Activated CD4-positive, alpha-beta T cell treated with anti-CD3 and anti-CD28 coated beads, Interleukin-2, amount 50 U/mL, for 16 hours (primary cell): Measurements from ENCODE around the gene SUGCT.
"Not testable (repeated sequence)": the region's sequence is repeated elsewhere in the genome, so short reads cannot be mapped to it uniquely, and the experiment has no call there.

ENCODE experiments used
- DNase-seq: peaks from one replicate; pipeline ENCODE4 v3.0.0-alpha.2; 2020

SUGCT gene

DNA sequence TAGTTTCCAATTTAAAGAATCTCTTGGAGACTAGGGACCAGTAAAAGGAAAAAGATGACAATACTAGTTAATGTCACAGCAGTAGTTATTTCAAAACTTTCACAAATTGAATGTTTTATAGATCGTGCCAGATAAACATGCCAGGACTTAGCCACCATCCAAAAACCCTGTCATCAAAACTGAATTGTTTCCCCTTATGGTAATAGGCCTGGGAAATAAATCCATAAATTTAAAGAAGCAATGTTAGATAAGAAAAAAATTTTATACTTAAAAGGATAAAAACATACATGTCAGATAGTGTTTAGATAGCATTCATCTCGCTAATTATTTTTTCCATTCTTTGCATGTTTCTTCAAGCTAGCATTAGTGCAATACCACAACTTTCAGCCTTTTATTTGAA, 71.2 kb downstream of the SUGCT start:
- DNase-seq = peak; percentile 8

DNA sequence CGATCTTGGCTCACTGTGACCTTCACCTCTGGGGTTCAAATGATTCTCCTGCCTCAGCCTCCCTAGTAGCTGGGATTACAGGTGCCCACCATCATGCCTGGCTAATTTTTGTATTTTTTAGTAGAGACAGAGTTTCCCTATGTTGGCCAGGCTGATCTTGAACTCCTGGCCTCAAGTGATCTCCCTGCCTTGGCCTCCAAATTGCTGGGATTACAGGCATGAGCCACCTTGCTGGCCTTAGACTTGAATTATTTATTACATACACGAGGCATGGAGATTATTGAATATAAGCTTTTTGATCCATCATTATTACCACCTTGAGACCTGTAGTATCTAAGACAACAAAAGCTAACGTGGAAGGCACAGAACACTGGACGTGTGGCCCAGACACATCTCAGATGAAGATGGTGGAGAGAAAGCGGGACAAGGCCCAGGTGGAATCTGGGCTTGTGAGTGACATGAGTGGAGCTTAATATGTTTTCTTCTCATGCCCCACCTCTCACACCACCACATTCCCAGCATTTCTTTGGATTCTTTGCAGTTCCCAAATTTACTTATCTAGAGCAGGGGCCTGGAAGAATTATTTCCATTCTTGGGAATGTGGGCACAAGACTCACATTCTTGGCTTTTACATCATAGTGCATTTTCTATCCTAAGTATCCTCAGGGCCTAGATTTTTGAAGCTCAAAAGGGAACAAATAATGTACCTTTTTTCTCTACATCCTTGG, 76.6 kb downstream of the SUGCT start:
- no peak for DNase-seq

DNA sequence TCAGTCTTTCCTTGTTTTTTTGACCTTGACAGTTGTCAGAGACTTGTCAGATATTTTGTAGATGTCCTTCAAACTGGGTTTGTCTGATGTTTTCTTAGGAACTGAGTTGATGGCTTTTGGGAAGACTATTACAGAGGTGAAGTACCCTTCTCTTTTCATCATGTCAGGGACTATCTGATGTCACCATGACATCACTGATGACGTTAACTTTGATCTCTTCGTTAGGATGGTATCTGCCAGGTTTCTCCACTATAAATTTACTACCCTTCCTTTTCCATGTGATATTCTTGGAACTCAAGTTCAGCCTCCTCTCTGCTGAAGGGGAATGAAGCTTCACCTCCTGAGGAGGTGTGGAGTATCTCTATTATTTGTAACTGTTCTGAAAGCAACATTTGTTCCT, 78.5 kb downstream of the SUGCT start:
- DNase-seq = no peak

DNA sequence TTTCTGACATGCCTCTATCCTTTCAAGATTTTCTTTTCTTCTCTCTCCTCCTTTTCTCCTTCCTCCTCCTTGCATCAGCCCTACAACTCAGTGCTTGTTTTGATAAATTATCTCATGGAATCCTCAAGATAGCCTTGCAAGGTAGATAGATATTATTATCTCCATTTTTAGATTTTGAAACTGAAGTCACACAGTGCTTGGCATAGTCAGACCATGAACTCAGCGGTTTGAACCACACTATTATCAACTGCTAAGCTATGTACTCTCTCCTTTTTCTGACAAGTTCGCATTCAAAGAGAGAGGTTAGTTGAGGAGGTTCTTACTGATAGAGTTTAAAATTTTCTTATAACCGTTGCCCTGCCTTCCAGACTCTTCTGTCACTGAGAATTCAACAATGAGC, 79.1 kb downstream of the SUGCT start:
- DNase-seq = no peak

DNA sequence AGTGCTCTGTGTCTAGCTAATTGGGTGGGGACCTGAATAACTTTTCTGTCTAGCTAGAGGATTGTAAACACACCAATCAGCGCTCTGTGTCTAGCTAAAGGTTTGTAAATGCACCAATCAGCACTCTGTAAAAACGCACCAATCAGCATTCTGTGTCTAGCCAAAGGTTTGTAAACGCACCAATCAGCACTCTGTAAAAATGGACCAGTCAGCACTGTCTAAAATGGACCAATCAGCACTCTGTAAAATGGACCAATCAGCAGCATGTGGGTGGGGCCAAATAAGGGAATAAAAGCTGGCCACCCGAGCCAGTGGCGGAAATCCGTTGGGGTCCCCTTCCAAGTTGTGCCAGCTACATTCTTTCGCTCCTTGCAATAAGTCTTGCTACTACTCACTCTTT, 83.8 kb downstream of the SUGCT start:
- not testable (repeated sequence) for DNase-seq

DNA sequence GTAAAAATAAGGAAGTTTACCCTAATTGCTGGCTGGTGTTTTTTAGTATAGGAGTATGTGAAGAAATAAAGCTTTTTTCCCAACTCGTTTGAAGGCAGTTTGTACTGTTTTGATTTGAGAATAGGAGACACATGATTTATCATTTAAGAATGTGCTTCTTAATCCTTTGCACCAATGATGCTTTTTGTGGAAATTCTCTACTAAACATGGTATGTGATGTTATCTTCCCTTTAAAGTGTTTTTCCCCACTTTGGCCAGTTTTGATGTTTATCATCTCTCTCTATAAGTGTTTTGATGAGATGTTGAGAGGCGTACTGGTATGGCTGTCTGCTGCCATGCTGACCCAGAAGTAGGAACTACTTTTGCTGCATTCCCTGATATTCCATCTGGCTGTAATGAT, 85.1 kb downstream of the SUGCT start:
- no peak for DNase-seq

DNA sequence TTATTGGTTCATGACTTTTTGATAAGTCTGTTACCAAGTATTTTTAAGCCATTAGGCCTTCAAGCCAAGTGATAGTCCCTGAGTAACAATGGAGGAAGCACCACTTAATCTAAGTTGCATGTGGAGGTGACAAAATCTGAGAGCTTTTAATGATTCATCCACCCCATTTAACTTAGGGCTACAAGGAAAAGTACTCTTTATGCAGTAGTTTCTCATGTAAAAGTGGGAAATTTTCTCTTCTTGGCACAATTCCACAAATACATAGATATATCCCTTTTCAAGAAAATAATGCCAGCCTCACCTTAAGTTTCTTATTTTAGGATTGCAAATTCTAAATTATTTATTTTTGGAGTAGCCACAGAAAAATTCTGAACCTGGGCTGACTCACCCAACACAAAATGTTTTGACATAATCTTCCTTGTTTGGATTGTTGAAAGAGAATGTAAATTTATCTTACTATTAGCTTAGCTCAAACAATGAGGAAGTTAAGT, 85.7 kb downstream of the SUGCT start:
- DNase-seq = no peak

DNA sequence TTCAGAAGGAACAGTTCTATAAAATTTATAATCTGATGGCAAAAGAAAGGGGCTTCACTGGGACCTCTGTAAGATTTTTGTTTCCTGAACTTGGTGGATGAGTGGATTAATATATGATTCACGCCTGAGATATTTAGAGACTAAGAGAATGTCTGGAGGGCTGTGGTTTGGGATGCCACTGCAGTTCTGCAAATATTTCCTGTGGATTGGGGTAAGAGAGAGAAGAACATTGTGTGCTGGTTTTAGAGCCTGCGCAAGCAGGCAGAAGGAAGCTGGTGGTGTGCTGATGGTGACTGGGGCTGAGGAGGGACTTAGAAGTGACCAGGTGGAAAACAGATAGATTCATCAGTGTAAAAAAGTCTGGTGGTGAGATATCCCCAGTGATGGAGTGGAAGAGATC, 87.0 kb downstream of the SUGCT start:
- DNase-seq = no peak

DNA sequence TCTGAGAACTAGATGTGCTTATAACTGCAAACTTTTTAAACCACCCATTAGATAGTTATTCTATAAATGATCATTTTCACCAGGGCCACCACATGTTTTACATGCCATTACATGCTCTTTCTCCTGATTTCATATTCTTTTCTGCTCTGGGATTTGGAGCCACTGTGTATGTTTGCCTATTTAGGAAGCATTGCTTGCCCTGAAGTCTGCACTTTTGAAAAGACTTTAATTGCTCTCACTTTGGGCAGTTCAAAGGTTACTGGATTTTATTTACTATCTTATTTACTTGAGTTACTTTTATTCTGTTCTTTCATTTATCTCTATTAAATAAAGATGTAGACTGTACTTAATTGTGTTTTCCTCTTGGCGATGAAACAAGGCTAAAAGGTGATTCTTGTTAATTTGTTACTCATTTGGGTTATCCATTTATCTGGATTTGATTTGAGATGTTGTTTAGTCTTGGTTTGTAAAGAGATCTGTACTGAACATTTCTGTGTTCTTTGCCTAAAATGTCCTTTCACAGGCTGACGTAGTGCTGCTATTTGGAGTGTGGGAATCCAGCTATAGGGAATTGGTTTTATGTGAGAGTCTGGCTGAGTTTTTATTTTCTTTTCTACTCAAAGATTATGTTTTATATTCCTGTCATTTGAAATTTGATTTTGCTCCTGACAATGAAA, 88.8 kb downstream of the SUGCT start:
- DNase-seq = no peak

DNA sequence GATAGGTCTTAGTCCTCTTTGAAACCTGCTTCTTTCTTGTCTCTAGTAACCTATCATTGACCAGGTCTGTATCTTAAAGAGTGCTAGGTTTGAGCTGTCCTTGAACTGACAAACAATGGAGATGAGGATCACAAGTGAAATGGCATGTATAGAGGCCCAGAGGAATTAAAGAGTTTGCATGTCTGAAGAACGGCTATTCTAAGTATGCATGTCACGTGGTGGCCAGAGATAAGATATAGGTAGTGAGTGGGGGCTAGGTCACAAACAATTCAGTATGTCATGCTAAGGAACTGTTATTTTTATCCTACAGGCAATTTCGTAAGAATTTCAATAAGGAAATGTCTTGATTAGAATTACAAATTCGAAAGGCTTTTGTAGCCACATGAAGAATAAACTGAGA, 95.3 kb downstream of the SUGCT start:
- DNase-seq = no peak

DNA sequence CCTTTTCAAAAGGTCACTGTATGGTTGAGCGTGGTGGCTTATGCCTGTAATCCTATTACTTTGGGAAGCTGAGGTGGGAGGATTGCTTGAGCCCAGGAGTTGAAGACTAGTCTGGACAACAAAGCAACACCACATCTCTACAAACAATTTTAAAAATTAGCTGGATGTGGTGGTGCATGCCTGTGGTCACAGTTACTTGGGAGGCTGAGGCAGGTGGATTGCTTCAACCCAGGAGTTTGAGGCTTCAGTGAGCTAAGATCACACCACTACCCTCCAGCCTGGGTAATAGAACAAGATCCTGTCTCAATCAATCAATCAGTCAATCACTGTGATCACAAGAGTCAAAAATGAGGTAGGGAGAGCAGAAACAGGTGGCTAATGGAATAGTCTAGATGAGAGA, 97.0 kb downstream of the SUGCT start:
- DNase-seq = no peak

DNA sequence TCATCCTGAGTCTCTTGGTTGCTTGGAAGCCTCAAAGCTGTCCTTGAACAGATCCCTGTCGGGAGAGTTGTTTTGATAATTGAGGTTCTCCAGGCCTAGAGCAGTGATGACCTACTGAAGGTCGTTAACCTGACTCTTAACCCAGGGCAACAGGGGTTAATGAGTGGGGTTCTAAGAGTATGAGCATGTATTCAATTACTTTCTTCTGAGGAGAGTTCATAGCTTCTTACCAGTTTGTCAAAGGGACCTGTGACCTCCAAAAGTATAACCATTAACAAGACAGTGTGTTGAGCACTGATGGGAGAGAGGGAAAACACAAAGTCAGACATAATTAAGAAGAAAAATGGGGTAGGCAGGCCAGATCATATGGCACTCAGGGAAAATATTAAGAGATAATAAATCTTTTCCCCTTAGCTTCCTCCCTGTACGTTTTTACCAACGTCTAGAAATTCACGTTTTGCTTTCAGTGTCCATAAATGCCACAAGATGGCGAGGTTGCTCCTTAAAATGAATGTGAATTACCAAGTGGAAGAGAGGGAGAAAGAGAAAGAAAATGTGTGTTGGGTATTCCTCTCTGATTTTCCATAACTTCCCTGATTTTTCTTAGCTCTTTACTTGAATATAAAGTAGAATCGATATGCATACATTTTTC, 97.6 kb downstream of the SUGCT start:
- peak; percentile 28 for DNase-seq

DNA sequence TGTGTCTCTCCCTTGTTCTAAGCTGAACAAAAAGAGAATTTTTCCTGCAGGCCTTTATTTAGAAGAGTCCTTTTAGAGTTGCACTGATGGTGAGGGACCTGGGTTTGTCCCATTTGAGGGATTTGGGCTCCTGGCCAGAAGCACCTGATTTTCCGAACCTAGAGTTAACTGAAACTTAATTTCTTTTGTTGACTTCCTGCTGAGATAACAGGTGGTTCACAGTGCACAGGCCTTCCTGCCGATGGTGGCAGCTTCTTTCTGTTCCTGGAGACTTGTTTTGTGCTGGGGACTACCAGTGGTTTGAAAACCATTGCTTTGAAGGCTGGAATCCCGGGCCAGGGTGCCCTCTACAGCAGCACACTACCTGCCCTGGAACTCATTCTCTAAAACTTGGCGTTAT, 99.2 kb downstream of the SUGCT start:
- no peak for DNase-seq

DNA sequence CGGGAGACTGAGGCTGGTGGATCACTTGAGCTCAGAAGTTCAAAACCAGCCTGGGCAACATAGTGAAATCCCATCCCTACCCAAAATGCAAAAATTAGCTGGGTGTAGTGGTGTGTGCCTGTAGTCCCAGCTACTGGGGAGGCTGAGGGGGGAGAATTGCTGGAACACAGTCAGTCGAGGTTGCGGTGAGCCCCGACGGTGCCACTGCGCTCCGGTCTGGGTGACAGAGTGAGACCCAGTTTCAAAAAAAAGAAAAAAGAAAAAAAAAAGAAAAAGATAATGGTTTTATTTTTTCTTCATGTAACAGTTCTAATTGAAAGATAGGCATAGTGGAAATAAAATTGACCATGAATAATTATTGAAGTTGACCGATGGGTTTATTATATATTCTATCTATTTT, 99.9 kb downstream of the SUGCT start:
- DNase-seq = no peak

DNA sequence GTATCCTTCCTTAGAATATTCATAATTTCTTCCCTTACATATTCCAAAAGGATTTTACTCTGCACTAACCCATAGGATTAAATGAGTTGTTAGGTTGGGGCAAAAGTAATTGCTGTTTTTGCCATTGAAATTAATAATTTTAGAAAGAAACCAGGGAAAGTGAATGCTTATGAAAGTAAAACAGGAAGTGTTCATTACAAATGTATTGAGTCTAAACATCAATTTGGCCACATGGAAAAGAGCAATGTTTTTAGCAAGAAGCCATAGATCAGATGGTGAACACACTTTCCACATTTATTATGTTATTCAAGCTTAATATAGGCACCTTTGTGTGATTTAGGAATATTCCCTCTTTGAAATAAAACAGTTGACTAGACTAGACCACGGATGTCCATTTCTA, 102.9 kb downstream of the SUGCT start:
- DNase-seq = no peak

DNA sequence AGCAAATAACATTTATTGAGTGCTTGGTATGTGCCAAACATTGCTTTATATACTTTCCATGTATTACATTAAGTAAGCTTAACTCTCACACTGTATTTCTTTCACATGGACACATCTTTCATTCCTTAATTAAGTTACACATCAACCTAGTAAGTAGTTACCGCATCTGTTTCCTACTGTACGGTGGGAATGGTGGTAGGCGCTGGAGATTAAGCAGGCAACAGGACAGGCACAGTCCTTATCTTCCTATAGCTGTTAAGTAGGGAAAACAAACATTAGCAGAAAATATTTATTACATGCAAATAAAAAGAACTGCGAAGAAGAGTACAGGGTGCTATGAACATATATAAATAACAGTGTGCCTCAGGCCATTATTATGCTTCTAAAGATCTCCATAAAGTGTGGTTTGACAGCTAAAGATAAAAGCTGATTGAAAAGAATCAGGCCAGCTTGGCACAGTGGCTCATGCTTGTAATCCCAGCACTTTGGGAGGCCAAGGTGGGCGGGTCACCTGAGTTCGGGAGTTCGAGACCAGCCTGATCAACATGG, 105.0 kb downstream of the SUGCT start:
- no peak for DNase-seq

DNA sequence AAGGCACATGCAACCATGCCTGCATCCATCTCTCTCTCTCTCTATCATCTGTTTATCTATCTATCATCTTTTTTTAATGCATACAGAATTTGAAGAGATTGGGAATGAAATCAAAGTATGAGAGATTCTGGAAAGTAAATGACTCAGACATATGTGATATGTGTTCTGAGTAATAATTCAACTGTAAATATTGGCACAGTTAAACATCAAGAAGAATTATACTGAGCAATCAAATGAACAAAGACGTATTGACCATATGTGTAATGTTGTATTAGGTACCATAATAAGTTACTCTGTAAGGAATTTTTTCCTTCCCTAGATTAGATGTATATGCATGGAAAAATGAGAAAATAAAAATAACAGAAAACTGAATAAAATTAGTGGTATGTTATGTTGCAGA, 108.3 kb downstream of the SUGCT start:
- DNase-seq = no peak

DNA sequence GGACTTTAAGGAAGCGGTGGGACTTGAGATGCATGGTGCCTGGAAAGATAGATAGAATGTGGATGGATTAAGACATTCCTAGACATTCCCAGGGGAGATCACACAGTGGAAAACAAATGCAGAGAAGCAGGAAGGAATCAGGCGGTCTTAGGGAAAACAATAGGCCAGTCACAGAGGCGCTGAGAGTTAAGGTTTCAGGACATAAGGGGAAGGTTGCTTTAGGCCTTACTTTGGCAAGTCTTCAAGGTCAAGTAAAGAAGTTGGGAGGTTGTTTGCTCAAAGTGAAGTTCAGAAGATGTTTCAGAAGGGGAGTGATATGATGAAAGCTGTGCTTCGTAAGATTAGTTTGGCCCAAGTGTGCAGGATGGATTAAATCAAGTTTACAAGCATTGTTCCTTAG, 109.4 kb downstream of the SUGCT start:
- no peak for DNase-seq

DNA sequence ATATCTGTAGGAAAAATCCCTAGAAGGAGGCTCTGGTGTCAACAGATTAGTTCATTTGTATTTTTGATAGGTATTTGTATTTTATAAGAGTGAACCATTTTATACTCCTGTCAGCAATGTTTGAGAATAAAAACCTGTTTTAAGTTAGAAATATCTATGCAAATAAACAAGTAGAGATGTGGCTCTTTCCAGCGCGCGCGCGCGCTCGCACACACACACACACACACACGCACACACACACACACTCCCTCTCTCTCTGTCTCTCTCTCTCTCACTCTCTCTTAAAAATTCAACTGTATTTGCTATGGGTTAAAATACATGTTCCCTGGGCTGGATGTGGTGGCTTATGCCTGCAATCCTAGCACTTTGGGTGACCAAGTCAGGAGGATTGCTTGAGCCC, 113.9 kb downstream of the SUGCT start:
- DNase-seq = no peak

DNA sequence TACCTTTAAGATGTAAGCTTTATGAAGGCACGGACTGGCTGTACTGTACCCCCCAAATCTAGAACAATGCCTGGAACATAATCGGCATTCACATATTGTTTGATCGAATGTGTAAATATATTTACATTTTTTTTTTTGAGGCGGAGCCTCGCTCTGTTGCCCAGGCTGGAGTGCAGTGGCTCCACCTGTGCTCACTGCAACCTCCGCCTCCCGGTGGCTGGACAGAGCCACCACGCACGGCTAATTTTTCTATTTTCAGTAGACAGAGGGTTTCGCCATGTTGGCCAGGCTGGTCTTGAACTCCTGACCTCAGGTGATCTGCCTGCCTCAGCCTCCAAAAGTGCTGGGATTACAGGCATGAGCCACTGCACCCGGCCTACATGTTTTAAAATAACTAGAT, 118.6 kb downstream of the SUGCT start:
- not testable (repeated sequence) for DNase-seq

DNA sequence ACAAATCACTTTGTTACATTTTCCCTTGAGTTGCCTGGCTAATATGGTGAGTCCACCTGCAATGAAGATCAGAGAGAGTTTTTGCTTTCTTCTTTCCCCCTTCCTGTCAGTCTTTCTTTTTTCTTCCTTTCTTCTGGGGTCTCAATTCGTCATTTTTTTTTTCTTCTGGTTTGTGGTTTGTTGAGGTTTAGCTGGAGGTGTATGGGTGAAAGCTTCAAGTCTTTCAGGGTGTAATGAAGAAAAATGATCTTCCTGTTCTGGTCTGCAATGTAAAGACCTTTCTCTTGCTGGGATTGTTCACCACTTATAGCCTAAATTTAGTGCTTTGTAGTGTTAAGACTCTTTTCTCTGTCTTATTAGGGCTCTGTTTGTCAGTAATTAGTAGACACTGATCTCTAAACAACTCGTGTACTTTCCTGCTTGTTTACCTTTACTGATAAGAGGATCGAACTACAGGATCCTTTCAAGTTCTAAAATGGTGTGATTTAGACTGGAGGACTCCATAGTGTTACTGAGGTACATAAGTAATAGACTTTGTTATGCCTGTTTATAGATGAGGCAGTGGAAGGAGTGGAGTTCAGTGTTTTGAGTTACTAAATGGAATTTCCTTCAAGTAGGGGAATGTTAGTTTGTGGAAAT, 129.1 kb downstream of the SUGCT start:
- DNase-seq = no peak

DNA sequence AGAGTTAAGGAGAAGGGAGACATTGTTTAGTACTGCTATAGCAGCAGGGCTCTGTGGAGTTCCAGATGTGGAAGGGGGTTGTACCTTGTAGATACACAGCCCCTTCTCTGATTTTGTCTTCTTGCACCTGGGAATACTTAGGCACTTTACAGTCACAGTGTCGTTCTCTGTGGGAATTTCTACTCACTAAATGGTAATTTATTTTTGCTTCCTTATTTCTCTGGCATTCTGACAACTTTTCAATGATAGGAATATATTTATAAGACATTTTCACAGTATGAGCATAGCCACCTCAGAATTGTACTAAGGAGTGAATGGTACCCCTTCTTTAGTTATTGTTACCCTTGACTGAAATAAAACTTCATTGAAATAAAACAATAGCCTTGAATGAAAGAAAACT, 132.8 kb downstream of the SUGCT start:
- DNase-seq = no peak

DNA sequence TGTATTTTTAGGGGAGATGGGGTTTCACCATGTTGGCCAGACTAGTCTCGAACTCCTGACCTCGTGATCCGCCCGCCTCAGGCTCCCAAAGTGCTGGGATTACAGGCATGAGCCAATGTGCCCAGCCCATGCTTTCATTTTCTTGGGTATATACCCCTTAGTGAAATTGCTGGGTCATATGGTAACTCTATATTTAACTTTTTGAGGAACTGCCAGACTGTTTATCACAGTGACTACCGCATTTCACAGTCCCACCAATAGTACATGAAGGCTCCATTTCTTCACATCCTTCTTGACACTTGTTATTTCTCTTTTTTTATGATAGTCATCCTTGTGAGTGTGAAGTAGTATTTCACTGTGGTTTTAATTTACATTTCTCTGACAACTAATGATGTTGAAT, 134.0 kb downstream of the SUGCT start:
- not testable (repeated sequence) for DNase-seq
